SIG-M5 treated with dmso at 0.1 percent for 504 hours (cell line): Measurements from ENCODE around the gene TBC1D3K.
"Not testable (repeated sequence)": the region's sequence is repeated elsewhere in the genome, so short reads cannot be mapped to it uniquely, and the experiment has no call there.

Experiments used
- DNase-seq: peaks from one replicate; lab custom pipeline; 2025; ENCODE audit not compliant: unreplicated experiment; lab: John Stamatoyannopoulos, UW

TBC1D3K gene

DNA sequence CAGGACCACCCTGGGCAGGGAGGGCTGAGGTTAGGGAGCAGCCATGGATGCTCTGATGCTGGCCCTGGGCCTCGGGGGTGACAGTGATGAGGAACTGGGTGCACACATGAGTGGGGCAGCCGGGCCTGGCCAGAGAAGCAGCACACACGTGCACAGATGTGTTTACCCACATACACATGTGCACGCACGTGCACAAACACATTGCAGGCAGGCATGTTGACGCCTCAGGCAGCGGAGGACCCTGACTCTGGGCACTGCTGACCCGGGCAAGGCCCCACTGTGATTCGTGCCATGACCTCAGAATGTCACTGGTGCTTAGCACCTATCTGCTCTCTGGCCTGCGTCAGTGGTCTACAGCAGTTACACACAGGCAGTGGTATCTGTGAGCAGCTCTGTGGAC, at the start of gene TBC1D3K:
TBC1D3K (plus strand) TSS at position 301 of the 400 bp plus-strand sequence. CDS start 1,585 bp downstream, outside the sequence.
- DNase-seq = not testable (repeated sequence)

DNA sequence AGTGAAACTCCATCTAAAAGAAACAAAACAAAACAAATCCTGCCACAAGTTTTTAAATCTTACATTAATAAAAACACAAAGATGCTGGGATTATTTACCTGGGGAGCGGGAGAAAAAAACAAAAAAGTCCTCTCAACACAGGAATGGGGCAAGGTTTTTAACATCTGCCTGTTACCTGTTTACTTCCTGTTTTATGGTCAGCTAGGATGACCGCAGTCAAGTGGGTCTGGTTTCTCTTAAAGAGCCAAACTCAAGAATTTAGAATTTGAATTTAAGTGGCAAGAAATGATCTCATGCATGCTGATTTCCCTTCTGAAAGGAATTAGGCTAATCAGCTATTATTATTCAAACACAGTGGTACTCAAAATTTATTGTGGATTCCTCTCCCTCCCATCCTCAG, 39.7 kb upstream of the TBC1D3K start:
- DNase-seq = no peak

DNA sequence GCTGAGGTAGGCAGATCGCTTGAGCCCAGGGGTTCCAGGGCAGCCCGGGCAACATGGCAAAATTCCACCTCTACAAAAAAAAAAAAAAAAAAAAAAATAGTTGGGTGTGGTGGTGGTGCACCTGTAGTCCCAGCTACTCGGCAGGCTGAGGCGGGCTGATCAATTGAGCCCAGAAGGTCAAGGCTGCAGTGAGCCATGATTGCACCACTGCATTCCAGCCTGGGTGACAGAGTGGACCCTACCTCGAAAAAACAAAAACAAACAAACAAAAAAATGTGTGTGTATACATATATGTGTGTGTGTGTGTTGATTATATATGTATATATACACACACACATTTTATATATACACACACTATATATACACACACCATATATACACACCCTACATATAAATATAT, 39.1 kb upstream of the TBC1D3K start:
- no peak for DNase-seq

- no peak for DNase-seq
Observed at GRCh38 chr17:37888881-37889280, 35.3 kb upstream of the TBC1D3K start.

DNA sequence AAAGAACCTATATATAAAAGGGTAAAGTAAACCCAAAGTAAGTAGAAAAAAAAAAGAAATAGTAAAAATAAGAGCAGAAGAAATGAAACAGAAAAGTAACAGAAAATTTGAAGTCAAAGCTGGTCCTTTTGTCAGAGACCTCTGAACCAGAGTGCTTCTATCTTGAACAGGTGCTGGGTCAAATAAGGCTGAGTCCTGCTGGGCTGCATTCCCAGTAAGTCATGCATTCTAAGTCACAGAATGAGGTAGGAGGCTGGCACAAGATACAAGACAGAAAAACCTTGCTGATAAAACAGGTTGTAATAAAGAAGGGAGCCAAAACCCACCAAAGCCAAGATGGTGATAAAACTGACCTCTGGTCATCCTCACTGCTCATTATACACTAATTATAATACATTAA, 27.3 kb upstream of the TBC1D3K start:
- DNase-seq = not testable (repeated sequence)
